K562 (cell line): ENCODE measurements around the gene BAD. TPM values are rescaled to one million over a fixed set of nuclear protein-coding genes. Genes with fewer than 3 reads are reported as not detected.

Experiments
- ATF1 ChIP-seq, 2 experiments: fragments of 450-650 bp in 1 of 2; IDR thresholded peaks; 2 replicates each; pipeline ENCODE4 v1.6.1; 2016; ENCODE audit warnings: missing compliant biosample characterization in 1 of 2, missing genetic modification characterization in 1 of 2
- CREB5 ChIP-seq: fragments of 250-450 bp; sonication (Bioruptor Pico); IDR thresholded peaks from 2 replicates; pipeline ENCODE4 v1.5.0; 2020; ENCODE audit warnings: mild to moderate bottlenecking
- CXXC5 ChIP-seq: fragments of 250-450 bp; sonication (Bioruptor Pico); IDR thresholded peaks from 2 replicates; pipeline ENCODE4 v1.8.0; 2022; ENCODE audit warnings: inconsistent platforms, mild to moderate bottlenecking, moderate library complexity
- EP400 ChIP-seq: fragments of 450-650 bp; IDR thresholded peaks from 2 replicates; pipeline ENCODE4 v1.6.1; 2017; ENCODE audit warnings: antibody characterized with exemption, mild to moderate bottlenecking, moderate library complexity
- ESRRA ChIP-seq: fragments of 450-650 bp; IDR thresholded peaks from 2 replicates; pipeline ENCODE4 v1.6.1; 2014; ENCODE audit warnings: low read depth, mild to moderate bottlenecking, moderate library complexity, borderline replicate concordance
- FOXA3 ChIP-seq, 2 experiments: fragments of 450-650 bp in 1 of 2; sonication (generic) in 1 of 2; formaldehyde crosslinking; IDR thresholded peaks in 1 of 2; conservative IDR thresholded peaks in 1 of 2; 2 replicates each; pipeline versions ENCODE4 v1.4.0 to v1.8.0; 2020 to 2022; ENCODE audit warnings: mild to moderate bottlenecking in 2 of 2, missing genetic modification reagents in 1 of 2
- HDAC2 ChIP-seq: fragments of 450-650 bp; IDR thresholded peaks from 2 replicates; pipeline ENCODE4 v1.6.1; 2016; ENCODE audit warnings: mild to moderate bottlenecking
- KDM4B ChIP-seq, 2 experiments: fragments of 450-650 bp in 1 of 2; sonication (generic) in 1 of 2; IDR thresholded peaks; 2 replicates each; pipeline ENCODE4 v1.6.1; 2016 to 2017; ENCODE audit warnings: borderline replicate concordance in 2 of 2, antibody characterized with exemption in 1 of 2, low read depth in 1 of 2, mild to moderate bottlenecking in 1 of 2
- KDM5B ChIP-seq: fragments of 200-600 bp; sonication (generic); IDR thresholded peaks from 2 replicates; pipeline ENCODE4 v1.6.1; 2012; ENCODE audit warnings: low read depth, mild to moderate bottlenecking, moderate library complexity, low read length, control low read depth, inconsistent platforms; ENCODE audit not compliant: insufficient replicate concordance
- MIER1 ChIP-seq: fragments of 450-650 bp; IDR thresholded peaks from 2 replicates; pipeline ENCODE4 v1.6.1; 2016; ENCODE audit warnings: antibody characterized with exemption, mild to moderate bottlenecking, low read depth
- MYC ChIP-seq, 2 experiments: fragments of 250-450 bp in 1 of 2; sonication (Bioruptor Pico) in 1 of 2; IDR thresholded peaks; 2 replicates each; pipeline versions ENCODE4 v1.5.1 to v1.6.1; 2012 to 2021; ENCODE audit warnings: low read depth in 2 of 2, borderline replicate concordance in 1 of 2, improper control_type of control experiment in 1 of 2, low read length in 1 of 2, mild to moderate bottlenecking in 1 of 2, moderate library complexity in 1 of 2
- NCOR1 ChIP-seq: fragments of 450-650 bp; IDR thresholded peaks from 2 replicates; pipeline ENCODE4 v1.6.1; 2016; ENCODE audit warnings: mild to moderate bottlenecking, moderate library complexity
- PBX2 ChIP-seq, 2 experiments: IDR thresholded peaks in 1 of 2; conservative IDR thresholded peaks in 1 of 2; 2 replicates each; pipeline ENCODE4 v1.6.1; 2016; ENCODE audit warnings: low read depth in 2 of 2, mild to moderate bottlenecking in 1 of 2, missing compliant biosample characterization in 1 of 2, missing genetic modification characterization in 1 of 2, moderate library complexity in 1 of 2
- PKNOX1 ChIP-seq: fragments of 450-650 bp; IDR thresholded peaks from 2 replicates; pipeline ENCODE4 v1.6.1; 2016
- POLR2B ChIP-seq: fragments of 450-650 bp; IDR thresholded peaks from 2 replicates; pipeline ENCODE4 v1.6.1; 2018; ENCODE audit warnings: low read depth; ENCODE audit not compliant: partially characterized antibody
- RBFOX2 ChIP-seq: fragments of 200-400 bp; formaldehyde crosslinking; IDR thresholded peaks from 2 replicates; pipeline ENCODE4 v1.6.1; 2017; ENCODE audit warnings: low read depth, mild to moderate bottlenecking, low read length, moderate library complexity
- SIN3B ChIP-seq: fragments of 450-650 bp; IDR thresholded peaks from 2 replicates; pipeline ENCODE4 v1.6.1; 2017; ENCODE audit warnings: low read depth, mild to moderate bottlenecking, moderate library complexity
- SMARCA5 ChIP-seq: fragments of 450-650 bp; IDR thresholded peaks from 2 replicates; pipeline ENCODE4 v1.6.1; 2016
- SUPT5H ChIP-seq: fragments of 450-650 bp; IDR thresholded peaks from 2 replicates; pipeline ENCODE4 v1.6.1; 2016
- ZNF184 ChIP-seq: sonication (generic); formaldehyde crosslinking; IDR thresholded peaks from 2 replicates; pipeline ENCODE4 v1.5.0; 2020; ENCODE audit warnings: missing genetic modification reagents
- ZNF347 ChIP-seq: fragments of 450-650 bp; formaldehyde crosslinking; IDR thresholded peaks from 2 replicates; pipeline ENCODE4 v1.4.0; 2020; ENCODE audit warnings: low read depth, mild to moderate bottlenecking, moderate library complexity
- polyA plus RNA-seq, 8 experiments: library from polyadenylated mRNA; depleted of rRNA in 4 of 8; stranded (reverse) in 5 of 8; unstranded in 3 of 8; fragments of >200 nt; fragmentation: Nextera tagmentation in 2 of 8; fragmentation: Illumina TruSeq in 1 of 8; extraction: Ambion mirVana in 2 of 8; extraction: Trizol in 1 of 8; gene quantifications; 2 replicates each; pipeline versions ENCODE4 v1.2.1 to v1.2.3, GENCODE V29; 2011 to 2014; ENCODE audit warnings: inconsistent platforms in 1 of 8, missing spikeins in 1 of 8
- total RNA-seq, 7 experiments: library from RNA; depleted of rRNA in 6 of 7; stranded (reverse); fragments of >200 nt in 6 of 7; fragmentation: Illumina TruSeq in 2 of 7; extraction: Trizol in 2 of 7; gene quantifications; 2 replicates each; pipeline versions ENCODE4 v1.2.1 to v1.2.3, GENCODE V29; 2011 to 2021; ENCODE audit warnings: low replicate concordance in 1 of 7

BAD gene
- total and polyA plus RNA-seq, 9 of the 15 experiments (the other 6 are each of a cell fraction or from before 2014, with no cell fraction given): 0.61 to 45.6 (median 11.8) TPM

GRCh38 chr11:64317325-64317960 is 33.0 kb upstream of the BAD start, which contains the start of gene TRMT112 (continued):
- TF ChIP-seq KDM5B: peak; percentile 56
- no peak for TF ChIP-seq CREB5 (CRISPR knock-in tag)
- no peak for TF ChIP-seq SMARCA5
- TF ChIP-seq FOXA3 (CRISPR knock-in tag; conservative IDR thresholded peaks at IDR 0.05 in 1 of 2, IDR thresholded peaks at IDR 0.05 in 1 of 2): no peak
- TF ChIP-seq PBX2 (CRISPR knock-in tag; IDR thresholded peaks at IDR 0.05; ENCODE audit: low read depth): no peak
- TF ChIP-seq PBX2 (tag; conservative IDR thresholded peaks at IDR 0.05; ENCODE audit: low read depth): no peak
- TF ChIP-seq MYC (IDR thresholded peaks at IDR 0.05; ENCODE audit: low read depth, low read length): peak; percentile 78
- peak; percentile 57; the same call in 1 of the 2 replicates for TF ChIP-seq MYC (CRISPR knock-in tag; IDR thresholded peaks at IDR 0.05; ENCODE audit: borderline replicate concordance, low read depth)
- peak; percentile 86 for TF ChIP-seq POLR2B
- TF ChIP-seq SUPT5H: peak; percentile 88
- peak; percentile 92 for TF ChIP-seq EP400
- TF ChIP-seq SIN3B: peak; percentile 82; the same call in 1 of the 2 replicates
- TF ChIP-seq MIER1: 0 out of 2 replicates have a peak, but pooled peaks have one; percentile 10
- TF ChIP-seq NCOR1: no peak
- peak; percentile 90 for TF ChIP-seq RBFOX2
- peak; percentile 60 for TF ChIP-seq CXXC5 (CRISPR knock-in tag)
- no peak for TF ChIP-seq ZNF347 (CRISPR knock-in tag)
- TF ChIP-seq ATF1 (CRISPR knock-in tag; IDR thresholded peaks at IDR 0.05): no peak
- peak; percentile 91 for TF ChIP-seq ATF1 (tag; IDR thresholded peaks at IDR 0.05)
- TF ChIP-seq KDM4B (IDR thresholded peaks at IDR 0.05; ENCODE audit: borderline replicate concordance in 2 of 2, low read depth in 1 of 2): peak in 1 of 2 experiments; percentile 86; a peak in 2 of 4 replicates
- TF ChIP-seq ZNF184 (CRISPR knock-in tag): no peak
- peak; percentile 49; the same call in 1 of the 2 replicates for TF ChIP-seq HDAC2
- peak; percentile 40; the same call in 1 of the 2 replicates for TF ChIP-seq ESRRA
- peak; percentile 72 for TF ChIP-seq PKNOX1
